ENCODE results near the gene SNX14.

SNX14 gene

DNA sequence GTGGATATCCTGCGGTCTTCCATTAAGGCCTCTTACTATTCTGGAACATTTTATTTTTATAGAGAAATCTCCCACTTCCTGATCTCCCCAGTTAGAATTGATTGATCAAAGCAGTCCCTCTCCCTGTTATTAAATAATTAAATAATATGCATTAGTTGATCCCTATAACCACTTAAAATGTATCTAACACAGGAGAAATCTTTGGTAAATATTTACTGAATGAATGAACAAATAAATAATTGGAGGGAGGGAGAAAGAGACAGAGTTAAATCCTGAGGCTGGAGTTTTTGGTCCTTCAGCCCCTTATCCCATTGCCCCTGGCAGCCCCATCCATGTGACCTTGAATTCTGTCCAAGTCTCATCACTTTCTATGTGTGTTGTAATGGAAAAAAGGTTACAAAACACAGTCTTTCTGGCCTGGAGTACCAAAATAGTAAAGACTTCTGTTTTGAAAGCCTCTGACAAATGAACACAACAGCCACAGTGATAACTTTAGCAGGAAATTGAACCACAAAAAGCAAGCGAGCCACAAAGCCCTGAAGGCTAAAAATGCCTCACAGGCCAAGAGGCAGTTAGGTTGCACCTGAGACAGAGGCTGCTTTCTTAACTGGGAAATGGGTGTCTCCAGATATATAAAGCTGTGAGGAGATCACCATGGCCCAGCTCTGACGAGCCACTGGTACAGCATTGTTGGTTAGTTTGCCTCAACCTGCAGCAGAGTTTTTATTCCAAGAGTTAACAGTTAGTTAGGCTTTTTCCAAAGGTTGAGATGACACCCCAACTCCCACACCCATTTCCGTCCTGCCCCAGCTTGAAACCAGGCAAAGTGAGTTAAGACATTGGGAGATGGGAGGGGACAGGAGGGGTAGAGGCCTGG lies 132.5 kb downstream of the SNX14 start:
- no peak for DNase-seq

DNA sequence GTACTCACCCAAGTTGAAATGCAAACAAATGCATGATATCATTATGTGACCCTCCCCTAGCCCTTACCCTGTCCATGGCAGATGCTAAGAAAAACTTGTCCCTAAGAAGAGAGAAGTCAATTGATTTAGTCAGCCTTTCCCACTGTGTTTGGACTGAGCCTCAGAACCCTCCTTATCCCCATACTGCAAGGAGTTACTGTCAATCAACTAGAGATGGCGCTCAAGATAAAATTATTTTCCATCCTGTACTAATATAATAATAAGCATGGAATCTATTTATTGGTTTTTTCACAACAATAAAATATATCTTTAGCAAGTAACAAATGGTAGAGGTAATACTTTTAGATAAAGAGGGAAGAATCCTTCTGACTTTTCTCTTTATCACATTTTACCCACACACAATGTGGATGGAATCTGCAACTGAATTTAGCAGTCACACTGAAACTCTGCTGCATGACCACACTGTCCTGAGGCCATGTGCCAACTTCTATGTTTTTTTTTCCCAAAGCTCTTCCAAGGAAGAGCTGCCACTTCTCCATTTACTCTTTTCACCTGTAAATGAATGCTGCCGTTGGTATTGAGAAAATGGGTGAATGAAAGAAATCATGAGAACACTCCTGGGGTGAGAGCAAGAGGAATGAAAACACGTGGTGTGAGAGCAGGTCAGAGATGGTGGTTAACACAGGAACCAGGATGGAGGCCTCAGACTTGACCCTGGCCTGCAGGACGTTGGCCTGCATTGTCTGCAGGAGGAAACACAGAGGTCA lies 133.3 kb downstream of the SNX14 start:
- DNase-seq = no peak

DNA sequence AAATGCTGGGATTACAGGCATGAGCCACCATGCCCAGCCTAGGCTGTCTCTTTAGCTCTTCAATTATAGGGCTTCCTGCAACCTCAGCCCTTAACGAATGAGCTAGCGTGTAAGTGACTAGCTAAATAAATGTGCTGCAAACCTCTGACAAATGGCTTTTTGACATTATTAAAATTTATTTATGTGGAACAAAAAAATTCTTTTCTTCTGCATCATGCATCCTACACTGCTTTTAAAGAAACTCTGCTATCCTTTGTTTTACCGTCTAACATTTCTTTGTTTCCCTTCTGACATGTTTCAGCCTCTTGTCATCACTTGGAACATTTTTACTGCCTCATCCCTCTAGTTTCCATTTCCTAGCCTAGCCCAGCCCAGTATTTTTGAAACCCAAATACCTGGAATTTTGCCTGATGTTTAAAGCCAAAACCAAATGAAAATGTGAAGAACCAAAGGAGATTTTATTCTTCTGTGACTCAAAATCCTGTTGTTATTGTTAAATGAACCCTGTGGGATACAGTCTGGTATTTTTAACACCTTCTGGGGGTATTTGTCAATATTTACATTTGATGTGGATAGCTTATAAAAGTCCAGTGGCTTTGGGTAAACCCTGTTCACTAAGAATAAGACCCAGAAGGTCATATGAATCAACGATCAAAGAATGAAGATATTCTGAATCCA lies 134.3 kb downstream of the SNX14 start:
- no peak for DNase-seq

DNA sequence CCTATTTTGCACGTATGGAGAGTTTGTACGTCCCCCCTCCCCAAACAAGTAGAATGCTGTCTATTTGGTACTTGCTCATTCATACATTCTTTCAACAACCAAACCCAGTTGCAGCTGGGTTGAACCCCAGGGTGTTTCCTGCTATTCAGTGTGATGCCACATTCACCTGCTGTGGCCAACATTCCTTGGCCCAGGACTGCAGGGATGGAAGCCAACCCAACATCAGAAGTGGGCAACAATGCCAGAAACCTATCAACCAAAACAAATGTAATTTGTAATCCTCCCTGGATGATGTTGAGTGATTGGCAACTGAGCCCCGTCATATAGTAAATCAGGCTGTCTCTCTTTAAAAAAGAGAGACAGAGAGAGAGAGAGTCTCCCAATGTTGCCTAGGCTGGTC lies 134.9 kb downstream of the SNX14 start:
- no peak for DNase-seq

DNA sequence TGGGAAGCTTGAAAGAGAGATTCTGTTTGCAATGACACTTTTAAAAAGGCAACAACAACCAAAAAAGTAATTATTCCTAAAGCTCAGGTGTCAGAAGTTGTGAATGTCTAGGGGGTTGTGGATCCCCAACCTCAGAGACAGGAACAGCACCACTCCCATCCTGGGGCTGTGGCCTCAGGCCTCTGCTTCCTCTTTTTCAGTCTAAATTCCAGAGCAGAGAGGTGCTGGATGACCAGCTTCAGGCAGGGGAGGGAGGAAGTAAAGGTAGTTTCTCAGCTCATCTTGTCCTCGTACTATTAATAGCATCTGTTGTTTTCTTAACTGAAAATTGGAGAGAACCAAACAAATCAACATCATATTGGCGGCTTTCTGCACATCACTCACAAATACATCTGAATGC lies 135.5 kb downstream of the SNX14 start:
- DNase-seq = no peak

DNA sequence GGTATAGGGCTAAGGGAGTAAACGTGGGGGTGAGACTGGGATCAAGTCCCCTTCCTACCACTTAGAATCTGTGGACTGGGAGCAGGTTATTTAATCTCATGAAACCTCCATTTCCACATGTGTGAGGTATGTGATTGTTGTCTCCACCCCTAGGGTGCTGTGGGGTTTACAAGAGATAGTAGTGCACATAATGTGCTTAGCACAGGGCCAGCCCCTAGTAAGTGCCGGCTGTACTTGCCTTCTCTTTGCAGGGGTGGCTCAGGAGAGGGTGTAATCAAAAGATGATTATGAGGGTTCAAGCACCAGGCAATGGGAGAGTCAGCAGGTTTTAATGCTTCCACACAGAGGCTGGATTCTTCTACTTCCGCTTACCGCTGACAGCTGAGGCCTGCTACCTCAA lies 136.9 kb downstream of the SNX14 start:
- no peak for DNase-seq

All from suppressor macrophage treated with lipopolysaccharide for 1 hour (primary cell).